Endodermal cell (in vitro differentiated cells): Measurements from ENCODE around the gene SRXN1. TPM values are rescaled to one million over a fixed set of nuclear protein-coding genes. Genes with fewer than 3 reads are reported as not detected.
A peak's percentile ranks its signal among the peaks of the same experiment; 100 is the strongest.

Experiments used
- DNase-seq: peaks from one replicate; pipeline ENCODE4 v3.0.0-alpha.2; 2017
- H3K27ac ChIP-seq: 2 replicates; pipeline ENCODE4 v1.5.1; 2013; ENCODE audit warnings: mild to moderate bottlenecking, low read depth, low read length, moderate library complexity
- H3K27me3 ChIP-seq: 2 replicates; pipeline ENCODE4 v1.6.1; 2013; ENCODE audit warnings: mild to moderate bottlenecking, low read length, moderate library complexity; ENCODE audit not compliant: insufficient read depth, control insufficient read depth, poor library complexity, severe bottlenecking
- H3K36me3 ChIP-seq: 2 replicates; pipeline ENCODE4 v1.7.0; 2013; ENCODE audit warnings: mild to moderate bottlenecking, low read length, moderate library complexity; ENCODE audit not compliant: control insufficient read depth, insufficient read depth
- H3K4me1 ChIP-seq: one replicate; pipeline ENCODE4 v1.7.0; 2013; ENCODE audit warnings: low read length; ENCODE audit not compliant: control insufficient read depth, insufficient read depth
- H3K4me3 ChIP-seq: 2 replicates; pipeline ENCODE4 v1.5.1; 2013; ENCODE audit warnings: mild to moderate bottlenecking, low read length, moderate library complexity
- H3K9ac ChIP-seq: 2 replicates; pipeline ENCODE4 v1.6.1; 2013; ENCODE audit warnings: mild to moderate bottlenecking, low read length, moderate library complexity; ENCODE audit not compliant: poor library complexity, severe bottlenecking; ENCODE audit errors: extremely low read depth
- H3K9me3 ChIP-seq: 2 replicates; pipeline ENCODE4 v1.6.1; 2013; ENCODE audit warnings: mild to moderate bottlenecking, low read length, moderate library complexity; ENCODE audit not compliant: control insufficient read depth
- H3K27ac Mint-ChIP-seq: 2 replicates; pipeline ENCODE4 v1.8.0; 2020; ENCODE audit warnings: mixed read lengths
- H3K27me3 Mint-ChIP-seq: 2 replicates; pipeline ENCODE4 v1.8.0; 2021; ENCODE audit warnings: mild to moderate bottlenecking, mixed read lengths; ENCODE audit not compliant: insufficient read depth
- H3K36me3 Mint-ChIP-seq: 2 replicates; pipeline ENCODE4 v1.8.0; 2020; ENCODE audit warnings: low read depth, mixed read lengths
- H3K4me1 Mint-ChIP-seq: 2 replicates; pipeline ENCODE4 v1.8.0; 2020; ENCODE audit warnings: mixed read lengths
- H3K4me3 Mint-ChIP-seq: 2 replicates; pipeline ENCODE4 v1.8.0; 2020; ENCODE audit warnings: mild to moderate bottlenecking, moderate library complexity, mixed read lengths
- H3K9me3 Mint-ChIP-seq: 2 replicates; pipeline ENCODE4 v1.8.0; 2020; ENCODE audit warnings: mild to moderate bottlenecking, mixed read lengths
- WGBS, 2 experiments: methylation state at CpG; one replicate each; pipeline versions ENCODE4 v1.1.5 to v1.1.7; 2013; ENCODE audit warnings: missing lambda C conversion rate in 2 of 2, mixed read lengths in 1 of 2; ENCODE audit not compliant: insufficient coverage in 1 of 2, insufficient read length in 1 of 2; 5-methylcytosine and 5-hydroxymethylcytosine counted together
- total RNA-seq, 2 donors: library from RNA; stranded (reverse); fragmentation: NEBNext Ultra II Directional in 1 of 2; extraction: Animal tissue kit (Norgen Biotek cat#: 25700) in 1 of 2; gene quantifications; 2 replicates in 1 of 2; 3 replicates in 1 of 2; pipeline ENCODE4 v1.2.1, GENCODE V29; 2021
- TF ChIP-seq, protein P1 (sequence below): fragments of 200-600 bp; sonication (generic); conservative IDR thresholded peaks from 2 replicates; pipeline ENCODE4 v1.5.0; 2021; ENCODE audit warnings: antibody characterized with exemption, mild to moderate bottlenecking

SRXN1 gene
- total RNA-seq, 2 donors from 2014 or later: 9.7 to 19.3 TPM

DNA sequence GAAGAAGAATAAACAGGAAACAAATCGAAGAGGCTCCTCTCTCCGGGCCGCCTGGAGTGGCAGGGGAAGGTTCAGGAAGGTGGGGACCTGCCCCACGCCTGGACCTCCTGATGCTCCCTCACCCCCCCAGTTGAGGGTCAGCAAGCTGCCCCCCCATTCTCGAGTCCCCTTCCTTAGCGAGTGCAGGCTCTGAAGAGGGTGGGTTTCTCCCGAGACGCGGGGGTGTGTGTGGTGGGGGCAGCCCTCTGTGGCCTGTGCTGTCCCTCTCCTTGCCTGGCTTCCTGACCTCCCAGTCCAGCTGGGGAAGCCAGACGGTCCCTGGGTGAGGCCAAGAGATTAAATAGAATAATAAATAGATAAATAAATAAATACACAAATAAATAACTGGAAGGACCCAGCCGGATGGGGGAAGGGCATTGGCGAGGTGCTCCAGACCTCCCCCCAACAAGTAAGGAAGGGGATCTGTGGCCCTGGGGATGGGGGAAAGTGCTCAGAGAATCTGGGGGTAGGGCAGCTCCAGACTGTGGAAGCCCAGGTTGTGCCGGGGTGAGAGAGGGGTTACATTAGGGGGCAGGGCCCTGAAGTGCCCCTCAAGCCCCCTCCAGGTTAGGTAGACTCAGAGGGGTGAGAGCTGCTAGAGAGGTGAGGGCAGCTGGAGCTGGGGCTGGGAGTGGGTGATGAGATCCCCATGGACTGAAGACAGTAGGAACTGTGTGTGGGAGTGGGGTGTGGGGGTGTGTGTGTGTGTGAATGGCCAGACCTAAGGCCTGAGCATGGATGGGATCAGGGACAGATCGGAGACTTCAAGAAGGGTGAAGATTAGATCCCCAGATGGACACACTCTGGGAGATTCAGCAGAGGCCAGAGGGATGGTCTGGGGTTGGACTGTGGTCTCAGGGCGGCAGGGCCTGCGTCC lies 9.5 kb upstream of the SRXN1 start:
- Mint-ChIP-seq H3K4me1 (peaks cover 46% of the 10 kb centered on the region), H3K9me3 (peaks cover 1% of the 10 kb centered on the region), H3K36me3 (no peaks in the 10 kb centered on the region), H3K4me3 (no peak overlapping the region), H3K27me3 (peaks cover 62% of the 10 kb centered on the region), H3K27ac (no peak overlapping the region)
- Histone ChIP-seq H3K36me3 (no peaks in the 10 kb centered on the region), H3K4me3 (no peak overlapping the region), H3K27me3 (peaks cover 22% of the 10 kb centered on the region), H3K9me3 (no peaks in the 10 kb centered on the region), H3K9ac (no peak overlapping the region), H3K27ac (no peak overlapping the region), H3K4me1 (peaks cover 13% of the 10 kb centered on the region)
- peak; percentile 47 for DNase-seq
- WGBS, 2 experiments: 74 to 95% methylated on average over 6 to 13 of the region's 16 CpGs
- TF ChIP-seq, protein P1, sequence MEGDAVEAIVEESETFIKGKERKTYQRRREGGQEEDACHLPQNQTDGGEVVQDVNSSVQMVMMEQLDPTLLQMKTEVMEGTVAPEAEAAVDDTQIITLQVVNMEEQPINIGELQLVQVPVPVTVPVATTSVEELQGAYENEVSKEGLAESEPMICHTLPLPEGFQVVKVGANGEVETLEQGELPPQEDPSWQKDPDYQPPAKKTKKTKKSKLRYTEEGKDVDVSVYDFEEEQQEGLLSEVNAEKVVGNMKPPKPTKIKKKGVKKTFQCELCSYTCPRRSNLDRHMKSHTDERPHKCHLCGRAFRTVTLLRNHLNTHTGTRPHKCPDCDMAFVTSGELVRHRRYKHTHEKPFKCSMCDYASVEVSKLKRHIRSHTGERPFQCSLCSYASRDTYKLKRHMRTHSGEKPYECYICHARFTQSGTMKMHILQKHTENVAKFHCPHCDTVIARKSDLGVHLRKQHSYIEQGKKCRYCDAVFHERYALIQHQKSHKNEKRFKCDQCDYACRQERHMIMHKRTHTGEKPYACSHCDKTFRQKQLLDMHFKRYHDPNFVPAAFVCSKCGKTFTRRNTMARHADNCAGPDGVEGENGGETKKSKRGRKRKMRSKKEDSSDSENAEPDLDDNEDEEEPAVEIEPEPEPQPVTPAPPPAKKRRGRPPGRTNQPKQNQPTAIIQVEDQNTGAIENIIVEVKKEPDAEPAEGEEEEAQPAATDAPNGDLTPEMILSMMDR: no peak

DNA sequence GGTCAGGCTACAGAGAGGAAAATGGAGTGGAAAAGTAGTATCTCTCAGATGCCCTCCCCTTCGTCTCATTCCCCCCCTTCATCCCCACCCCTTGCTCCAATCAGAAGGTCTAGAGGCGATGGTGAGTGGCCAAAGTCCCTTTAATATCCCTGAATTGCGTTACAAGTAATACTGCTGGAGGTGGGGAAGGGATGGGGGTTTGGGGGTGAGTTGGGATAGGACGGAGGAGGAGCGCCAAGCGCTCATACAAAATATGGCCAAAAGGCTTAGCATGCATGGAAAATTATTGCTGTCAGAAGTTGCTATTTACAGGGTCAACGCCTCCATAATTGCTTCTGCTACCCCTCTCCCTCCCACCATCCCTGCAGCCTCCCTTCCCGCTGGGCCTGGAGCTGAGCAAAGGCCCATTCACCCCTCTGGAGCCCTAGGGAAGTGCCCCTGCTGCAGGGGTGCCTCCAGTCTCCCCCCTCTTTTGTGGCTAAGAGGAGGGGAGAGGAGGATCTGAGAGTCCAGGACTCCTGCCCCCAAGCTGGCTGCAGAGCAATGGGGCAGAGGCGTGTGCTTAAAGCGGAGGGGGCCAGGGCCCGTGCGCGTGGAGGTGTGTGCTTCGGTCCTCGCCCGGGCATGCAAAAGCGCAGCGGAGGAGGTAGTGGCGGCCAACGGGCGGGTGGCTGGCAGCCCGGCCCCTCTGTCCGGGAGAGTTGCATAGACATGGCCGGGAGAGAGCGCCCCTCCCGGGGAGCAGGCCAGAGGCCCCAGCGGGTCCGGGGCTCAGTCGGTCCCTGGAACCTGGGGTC lies 8.7 kb upstream of the SRXN1 start:
- peak; percentile 81 for DNase-seq
- Histone ChIP-seq H3K9me3 (no peaks in the 10 kb centered on the region), H3K4me1 (peaks cover 12% of the 10 kb centered on the region), H3K27me3 (peaks cover 22% of the 10 kb centered on the region), H3K36me3 (no peaks in the 10 kb centered on the region), H3K27ac (no peak overlapping the region), H3K4me3 (no peak overlapping the region), H3K9ac (no peak overlapping the region)
- Mint-ChIP-seq H3K4me3 (no peak overlapping the region), H3K27ac (no peak overlapping the region), H3K36me3 (no peaks in the 10 kb centered on the region), H3K4me1 (peaks cover 48% of the 10 kb centered on the region), H3K27me3 (peaks cover 59% of the 10 kb centered on the region), H3K9me3 (peaks cover 1% of the 10 kb centered on the region)
- 62 to 72% methylated on average over 18 to 28 of the region's 29 CpGs for WGBS, 2 experiments
- TF ChIP-seq, protein P1: peak; percentile 42

DNA sequence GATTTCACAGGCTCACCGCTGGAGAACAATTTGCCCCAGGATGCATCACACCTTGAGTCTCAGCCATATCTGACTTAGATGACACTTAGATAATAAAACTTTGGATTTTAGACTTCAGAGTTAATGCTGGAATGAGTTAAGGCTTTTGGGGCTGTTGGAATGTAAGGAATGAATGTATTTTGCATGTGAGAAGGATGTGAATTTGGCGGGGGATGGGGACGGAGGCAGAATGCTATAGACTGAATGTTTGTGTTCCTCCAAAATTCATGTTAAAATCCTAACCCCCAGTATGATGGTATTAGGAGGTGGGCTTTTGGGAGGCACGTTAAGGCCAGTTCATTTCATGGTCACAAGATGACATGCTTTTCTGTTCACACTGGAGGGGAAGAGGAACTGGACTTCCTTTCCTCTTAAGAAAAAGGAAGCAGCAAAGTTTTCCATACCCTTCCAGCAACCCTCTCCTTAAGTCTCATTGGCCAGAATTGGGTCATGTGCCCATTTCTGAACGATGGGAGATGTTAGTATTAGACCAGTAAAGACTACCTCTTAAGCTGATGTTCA lies 5.8 kb upstream of the SRXN1 start:
- no peaks in the 10 kb centered on the region for H3K9me3 ChIP-seq
- H3K27me3 Mint-ChIP-seq: peaks cover 45% of the 10 kb centered on the region
- H3K4me3 ChIP-seq: peak overlapping the region; percentile 4
- 17 to 18% methylated on average over 2 to 5 of the region's 5 CpGs for WGBS, 2 experiments
- DNase-seq: peak; percentile 74
- no peaks in the 10 kb centered on the region for H3K36me3 ChIP-seq
- TF ChIP-seq, protein P1: no peak
- H3K4me1 Mint-ChIP-seq: peaks cover 43% of the 10 kb centered on the region
- H3K36me3 Mint-ChIP-seq: no peaks in the 10 kb centered on the region
- peaks cover 12% of the 10 kb centered on the region for H3K4me1 ChIP-seq
- H3K9ac ChIP-seq: no peak overlapping the region
- no peak overlapping the region for H3K27ac ChIP-seq
- no peaks in the 10 kb centered on the region for H3K9me3 Mint-ChIP-seq
- peak overlapping the region; percentile 67 for H3K27ac Mint-ChIP-seq
- peaks cover 12% of the 10 kb centered on the region for H3K27me3 ChIP-seq
- H3K4me3 Mint-ChIP-seq: no peak overlapping the region
